Muscle of arm (tissue), 12 donors: ENCODE data around the gene GREB1L. TPM values are rescaled to one million over a fixed set of nuclear protein-coding genes. Genes with fewer than 3 reads are reported as not detected.
"Not testable (repeated sequence)": the region's sequence is repeated elsewhere in the genome, so short reads cannot be mapped to it uniquely, and the experiment has no call there.

Source experiments
- DNase-seq: peaks from one replicate; pipeline ENCODE4 v3.0.0-alpha.2; 2013
- polyA plus RNA-seq, 12 donors: library from polyadenylated mRNA; unstranded; fragments of 120-200 nt; gene quantifications; one replicate each; pipeline ENCODE4 v1.2.1, GENCODE V29; 2013; ENCODE audit not compliant: insufficient read length in 12 of 12

GREB1L gene
- polyA plus RNA-seq, 12 donors, result 3.6 to 14.8 (median 11.7) TPM; not detected in 1

- no peak for DNase-seq
Observed at GRCh38 chr18:21262244-21262643, 20.2 kb downstream of the GREB1L start.

- DNase-seq, result no peak
Observed at GRCh38 chr18:21262979-21263378, 20.9 kb downstream of the GREB1L start.

GRCh38 chr18:21264651-21265050 is 22.6 kb downstream of the GREB1L start:
- no peak for DNase-seq

GRCh38 chr18:21265971-21266673 is 24.1 kb downstream of the GREB1L start:
- no peak for DNase-seq

- DNase-seq, result no peak
Observed at GRCh38 chr18:21267400-21267799, 25.4 kb downstream of the GREB1L start.

DNA sequence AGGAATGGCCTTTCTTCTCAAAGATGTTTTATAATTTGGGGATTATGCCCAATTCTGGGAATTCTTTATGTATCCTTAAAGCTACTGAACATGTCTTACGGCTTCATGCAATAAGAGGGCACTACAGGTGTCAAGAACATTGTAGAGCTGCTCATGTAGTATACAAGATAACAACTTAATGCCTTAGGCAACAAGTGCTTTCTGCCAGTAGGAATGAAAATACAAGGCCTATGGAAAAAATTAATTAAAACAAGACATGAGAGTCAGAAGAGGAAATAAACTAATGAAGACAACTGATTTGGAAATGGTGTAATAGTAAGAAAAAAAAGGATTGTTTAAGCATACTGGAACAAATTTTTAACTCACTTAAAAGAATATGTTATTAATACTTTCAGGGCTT is 27.3 kb downstream of the GREB1L start:
- no peak for DNase-seq

DNA sequence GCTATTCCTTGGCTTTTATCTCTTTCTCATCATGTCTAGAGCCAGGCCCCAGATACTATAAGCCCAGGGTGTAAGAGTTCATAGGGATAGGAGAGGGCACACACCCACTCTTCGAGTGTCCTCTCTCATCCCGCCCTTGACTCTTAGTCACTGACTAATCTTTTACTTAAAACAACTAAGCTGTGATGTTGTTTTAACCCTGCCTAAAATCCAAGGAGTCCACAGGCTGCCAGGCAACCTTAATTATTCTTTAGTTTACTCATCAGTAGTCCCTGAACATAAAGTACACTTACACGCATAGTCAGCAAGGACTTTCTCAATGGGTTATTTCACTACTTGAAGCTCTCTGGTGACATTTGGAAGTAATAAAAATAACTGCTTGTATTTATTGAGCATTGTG is 28.4 kb downstream of the GREB1L start:
- no peak for DNase-seq

- no peak for DNase-seq
Observed at GRCh38 chr18:21272016-21272579, 30.1 kb downstream of the GREB1L start.

- no peak for DNase-seq
Observed at GRCh38 chr18:21273568-21273967, 31.5 kb downstream of the GREB1L start.

GRCh38 chr18:21275645-21276044 is 33.6 kb downstream of the GREB1L start:
- no peak for DNase-seq

- DNase-seq, result no peak
Observed at GRCh38 chr18:21277578-21277977, 35.5 kb downstream of the GREB1L start.

GRCh38 chr18:21278218-21278617 is 36.2 kb downstream of the GREB1L start:
- DNase-seq, result not testable (repeated sequence)

DNA sequence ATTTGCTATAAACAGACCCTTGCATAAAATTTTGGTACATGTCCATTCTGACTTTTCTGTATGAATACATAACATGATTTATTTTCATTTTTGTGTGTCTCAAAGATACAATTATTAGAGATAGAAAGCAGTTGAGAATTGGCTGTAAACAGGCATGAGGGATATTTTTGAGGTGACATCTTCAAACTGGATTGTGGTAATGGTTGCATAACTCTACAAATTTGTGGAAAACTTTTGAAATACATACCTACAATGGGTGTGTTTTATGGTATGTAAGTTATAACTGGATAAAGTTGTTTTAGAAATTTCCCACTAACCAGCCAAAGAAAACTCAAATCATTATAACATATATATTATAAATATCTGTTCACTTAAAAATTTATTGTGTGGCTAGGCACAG is 39.6 kb downstream of the GREB1L start:
- no peak for DNase-seq

- DNase-seq, result no peak
Observed at GRCh38 chr18:21284540-21284939, 42.5 kb downstream of the GREB1L start.

DNA sequence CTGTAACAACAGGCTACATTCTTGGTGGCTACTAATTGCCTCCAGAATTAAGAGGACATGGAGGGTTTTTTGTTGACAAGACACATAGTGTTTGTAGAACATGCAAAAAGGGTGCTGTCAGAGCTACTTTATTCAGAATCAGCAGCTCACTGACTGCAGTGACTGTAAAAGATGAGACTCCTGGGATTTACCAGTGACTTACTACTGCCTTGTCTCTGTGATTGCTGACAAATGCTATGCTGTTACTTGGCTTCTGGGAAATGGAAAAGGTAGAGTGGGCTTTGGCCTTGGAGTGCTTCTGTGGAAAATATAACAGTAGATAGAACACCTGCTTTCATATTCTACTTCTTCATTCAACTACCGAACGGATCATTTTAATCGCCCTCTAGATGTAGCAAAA is 47.8 kb downstream of the GREB1L start:
- no peak for DNase-seq

- no peak for DNase-seq
Observed at GRCh38 chr18:21291106-21291505, 49.1 kb downstream of the GREB1L start.

DNA sequence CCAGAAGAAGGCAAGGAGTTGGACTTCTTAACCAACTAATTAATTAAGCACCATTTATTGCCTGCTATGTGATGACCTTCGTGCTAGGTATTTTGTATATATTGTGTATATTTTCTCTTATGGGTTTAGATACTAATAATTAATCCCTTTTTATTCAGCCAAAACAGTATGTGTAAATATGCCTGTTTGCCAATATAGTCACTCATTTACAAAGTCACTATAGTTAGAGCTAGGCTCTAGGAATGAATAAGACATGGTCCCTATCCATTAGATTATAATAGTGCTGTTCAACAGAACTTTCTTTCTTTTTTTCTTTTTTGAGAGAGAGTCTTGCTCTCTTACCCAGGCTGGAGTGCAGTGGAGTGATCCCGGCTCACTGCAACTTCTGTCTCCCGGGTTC is 51.4 kb downstream of the GREB1L start:
- DNase-seq, result no peak

DNA sequence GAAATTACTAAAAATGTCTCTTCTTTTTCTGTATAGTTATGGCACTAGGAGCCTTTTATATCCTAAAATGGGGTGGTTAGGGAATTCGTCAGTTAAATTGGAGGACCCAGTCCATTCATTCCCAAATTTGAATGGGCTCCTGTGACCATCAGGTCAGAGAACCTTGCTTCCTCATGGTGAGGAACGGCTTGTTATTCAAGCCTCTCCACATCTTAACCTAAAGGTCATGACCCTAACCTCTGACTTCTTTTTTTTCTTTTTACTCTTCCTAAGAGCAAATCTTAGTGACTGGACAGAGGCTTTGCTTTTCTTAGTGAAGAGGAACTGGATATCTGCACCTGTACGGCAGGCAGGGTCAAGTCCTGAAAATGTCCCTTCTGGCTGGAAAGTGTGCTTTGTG is 53.1 kb downstream of the GREB1L start:
- DNase-seq, result no peak

GRCh38 chr18:21296045-21296444 is 54.0 kb downstream of the GREB1L start:
- DNase-seq, result no peak

GRCh38 chr18:21298351-21298750 is 56.3 kb downstream of the GREB1L start:
- DNase-seq, result no peak

GRCh38 chr18:21300035-21300907 is 58.2 kb downstream of the GREB1L start:
- no peak for DNase-seq

GRCh38 chr18:21300908-21301200 is 58.8 kb downstream of the GREB1L start:
- DNase-seq, result no peak

GRCh38 chr18:21303445-21303844 is 61.4 kb downstream of the GREB1L start:
- DNase-seq, result no peak
